ENCODE measurements around the gene PRDX4.
A peak's percentile ranks its signal among the peaks of the same experiment; 100 is the strongest.
"Not testable (repeated sequence)": the region's sequence is repeated elsewhere in the genome, so short reads cannot be mapped to it uniquely, and the experiment has no call there.

Gene PRDX4

GRCh38 chrX:23656091-23656490, 11.2 kb upstream of the PRDX4 start:
- Histone ChIP-seq H3K9me3 (ENCODE audit: control insufficient read depth, low read length) (no peaks in the 10 kb centered on the region), H3K4me3 (ENCODE audit: extremely low read depth, insufficient read depth, low read length, poor library complexity, severe bottlenecking) (no peak overlapping the region), H3K27ac (ENCODE audit: low read depth, low read length, severe bottlenecking) (no peak overlapping the region), H3K36me3 (ENCODE audit: control insufficient read depth, insufficient read depth, low read length) (no peaks in the 10 kb centered on the region), H3K4me1 (ENCODE audit: control insufficient read depth, insufficient read depth, low read length, poor library complexity, severe bottlenecking) (peaks cover 9% of the 10 kb centered on the region)
- 93% methylated on average over 4 of the region's 5 CpGs; no CpG with 5 or more reads in 1 of the 2 experiments for WGBS, 2 experiments (ENCODE audit: insufficient coverage in 2 of 2)

GRCh38 chrX:23656684-23657083, 10.6 kb upstream of the PRDX4 start:
- Histone ChIP-seq H3K27ac (ENCODE audit: low read depth, low read length, severe bottlenecking) (no peak overlapping the region), H3K36me3 (ENCODE audit: control insufficient read depth, insufficient read depth, low read length) (no peaks in the 10 kb centered on the region), H3K9me3 (ENCODE audit: control insufficient read depth, low read length) (no peaks in the 10 kb centered on the region), H3K4me1 (ENCODE audit: control insufficient read depth, insufficient read depth, low read length, poor library complexity, severe bottlenecking) (peaks cover 9% of the 10 kb centered on the region), H3K4me3 (ENCODE audit: extremely low read depth, insufficient read depth, low read length, poor library complexity, severe bottlenecking) (no peak overlapping the region)
- WGBS, 2 experiments (ENCODE audit: insufficient coverage in 2 of 2) = 50% methylated on average over 2 of the region's 3 CpGs; no CpG with 5 or more reads in 1 of the 2 experiments

GRCh38 chrX:23659339-23659738, 8.0 kb upstream of the PRDX4 start:
- 100% methylated on average over 1 of the region's 4 CpGs; no CpG with 5 or more reads in 1 of the 2 experiments for WGBS, 2 experiments (ENCODE audit: insufficient coverage in 2 of 2)
- no peaks in the 10 kb centered on the region for H3K9me3 ChIP-seq (ENCODE audit: control insufficient read depth, low read length)
- no peak overlapping the region for H3K4me3 ChIP-seq (ENCODE audit: extremely low read depth, insufficient read depth, low read length, poor library complexity, severe bottlenecking)
- H3K4me1 ChIP-seq (ENCODE audit: control insufficient read depth, insufficient read depth, low read length, poor library complexity, severe bottlenecking) = peaks cover 9% of the 10 kb centered on the region
- H3K27ac ChIP-seq (ENCODE audit: low read depth, low read length, severe bottlenecking) = peak overlapping the region; percentile 36
- H3K36me3 ChIP-seq (ENCODE audit: control insufficient read depth, insufficient read depth, low read length) = no peaks in the 10 kb centered on the region

GRCh38 chrX:23660083-23660765, 7.1 kb upstream of the PRDX4 start:
- H3K9me3 ChIP-seq (ENCODE audit: control insufficient read depth, low read length); H3K4me1 ChIP-seq (ENCODE audit: control insufficient read depth, insufficient read depth, low read length, poor library complexity, severe bottlenecking); H3K36me3 ChIP-seq (ENCODE audit: control insufficient read depth, insufficient read depth, low read length); H3K4me3 ChIP-seq (ENCODE audit: extremely low read depth, insufficient read depth, low read length, poor library complexity, severe bottlenecking): not testable (repeated sequence)
- H3K27ac ChIP-seq (ENCODE audit: low read depth, low read length, severe bottlenecking) = peak overlapping the region; percentile 10
- WGBS, 2 experiments (ENCODE audit: insufficient coverage in 2 of 2) = 0% methylated on average over 1 of the region's 8 CpGs; no CpG with 5 or more reads in 1 of the 2 experiments

- H3K36me3 ChIP-seq (ENCODE audit: control insufficient read depth, insufficient read depth, low read length) = no peaks in the 10 kb centered on the region
- no CpG with 5 or more reads among the region's 2 CpGs for whole genome bisulfite sequencing, 2 experiments (ENCODE audit: insufficient coverage in 2 of 2)
- no peak overlapping the region for H3K27ac ChIP-seq (ENCODE audit: low read depth, low read length, severe bottlenecking)
- H3K9me3 ChIP-seq (ENCODE audit: control insufficient read depth, low read length) = no peaks in the 10 kb centered on the region
- no peak overlapping the region for H3K4me3 ChIP-seq (ENCODE audit: extremely low read depth, insufficient read depth, low read length, poor library complexity, severe bottlenecking)
- peaks cover 9% of the 10 kb centered on the region for H3K4me1 ChIP-seq (ENCODE audit: control insufficient read depth, insufficient read depth, low read length, poor library complexity, severe bottlenecking)
These were observed 6.5 kb upstream of the PRDX4 start for GRCh38 chrX:23660766-23661132.

GRCh38 chrX:23661671-23662070, 5.6 kb upstream of the PRDX4 start:
- no peak overlapping the region for H3K4me3 ChIP-seq (ENCODE audit: extremely low read depth, insufficient read depth, low read length, poor library complexity, severe bottlenecking)
- WGBS, 2 experiments (ENCODE audit: insufficient coverage in 2 of 2) = no CpG with 5 or more reads among the region's 1 CpG
- no peak overlapping the region for H3K27ac ChIP-seq (ENCODE audit: low read depth, low read length, severe bottlenecking)
- peaks cover 9% of the 10 kb centered on the region for H3K4me1 ChIP-seq (ENCODE audit: control insufficient read depth, insufficient read depth, low read length, poor library complexity, severe bottlenecking)
- no peaks in the 10 kb centered on the region for H3K9me3 ChIP-seq (ENCODE audit: control insufficient read depth, low read length)
- no peaks in the 10 kb centered on the region for H3K36me3 ChIP-seq (ENCODE audit: control insufficient read depth, insufficient read depth, low read length)

- Histone ChIP-seq H3K27ac (ENCODE audit: low read depth, low read length, severe bottlenecking) (no peak overlapping the region), H3K4me3 (ENCODE audit: extremely low read depth, insufficient read depth, low read length, poor library complexity, severe bottlenecking) (no peak overlapping the region), H3K36me3 (ENCODE audit: control insufficient read depth, insufficient read depth, low read length) (no peaks in the 10 kb centered on the region), H3K4me1 (ENCODE audit: control insufficient read depth, insufficient read depth, low read length, poor library complexity, severe bottlenecking) (peaks cover 9% of the 10 kb centered on the region), H3K9me3 (ENCODE audit: control insufficient read depth, low read length) (no peaks in the 10 kb centered on the region)
- 100% methylated on average over 1 to 2 of the region's 3 CpGs for WGBS, 2 experiments (ENCODE audit: insufficient coverage in 2 of 2)
These were observed 5.1 kb upstream of the PRDX4 start for GRCh38 chrX:23662187-23662586.

- WGBS, 2 experiments (ENCODE audit: insufficient coverage in 2 of 2) = 100% methylated on average over 1 of the region's 1 CpG; no CpG with 5 or more reads in 1 of the 2 experiments
These were observed 4.4 kb upstream of the PRDX4 start for GRCh38 chrX:23662853-23663252.

GRCh38 chrX:23664496-23664895, 2.8 kb upstream of the PRDX4 start:
- Histone ChIP-seq H3K9me3 (ENCODE audit: control insufficient read depth, low read length) (no peaks in the 10 kb centered on the region), H3K36me3 (ENCODE audit: control insufficient read depth, insufficient read depth, low read length) (no peaks in the 10 kb centered on the region), H3K4me3 (ENCODE audit: extremely low read depth, insufficient read depth, low read length, poor library complexity, severe bottlenecking) (no peak overlapping the region), H3K4me1 (ENCODE audit: control insufficient read depth, insufficient read depth, low read length, poor library complexity, severe bottlenecking) (peaks cover 4% of the 10 kb centered on the region), H3K27ac (ENCODE audit: low read depth, low read length, severe bottlenecking) (no peak overlapping the region)
- 88 to 91% methylated on average over 4 to 5 of the region's 10 CpGs for WGBS, 2 experiments (ENCODE audit: insufficient coverage in 2 of 2)

More at GRCh38 chrX:23662853-23663252, 4.4 kb upstream of the PRDX4 start:
- H3K4me3 ChIP-seq (ENCODE audit: extremely low read depth, insufficient read depth, low read length, poor library complexity, severe bottlenecking) = no peak overlapping the region
- H3K36me3 ChIP-seq (ENCODE audit: control insufficient read depth, insufficient read depth, low read length) = no peaks in the 10 kb centered on the region
- no peak overlapping the region for H3K27ac ChIP-seq (ENCODE audit: low read depth, low read length, severe bottlenecking)
- peaks cover 9% of the 10 kb centered on the region for H3K4me1 ChIP-seq (ENCODE audit: control insufficient read depth, insufficient read depth, low read length, poor library complexity, severe bottlenecking)
- no peaks in the 10 kb centered on the region for H3K9me3 ChIP-seq (ENCODE audit: control insufficient read depth, low read length)

- WGBS, 2 experiments (ENCODE audit: insufficient coverage in 2 of 2) = 95% methylated on average over 4 of the region's 16 CpGs; no CpG with 5 or more reads in 1 of the 2 experiments
- Histone ChIP-seq H3K9me3 (ENCODE audit: control insufficient read depth, low read length) (no peaks in the 10 kb centered on the region), H3K27ac (ENCODE audit: low read depth, low read length, severe bottlenecking) (no peak overlapping the region), H3K36me3 (ENCODE audit: control insufficient read depth, insufficient read depth, low read length) (peaks cover 3% of the 10 kb centered on the region), H3K4me3 (ENCODE audit: extremely low read depth, insufficient read depth, low read length, poor library complexity, severe bottlenecking) (no peak overlapping the region), H3K4me1 (ENCODE audit: control insufficient read depth, insufficient read depth, low read length, poor library complexity, severe bottlenecking) (no peaks in the 10 kb centered on the region)
These were observed 1.0 kb upstream of the PRDX4 start for GRCh38 chrX:23666282-23666681.

- peak overlapping the region; percentile 57 for H3K4me3 ChIP-seq (ENCODE audit: extremely low read depth, insufficient read depth, low read length, poor library complexity, severe bottlenecking)
- H3K27ac ChIP-seq (ENCODE audit: low read depth, low read length, severe bottlenecking) = no peak overlapping the region
These were observed 1.0 kb downstream of the PRDX4 start for GRCh38 chrX:23668335-23668734.

More at GRCh38 chrX:23668335-23668734, 1.0 kb downstream of the PRDX4 start:
- Histone ChIP-seq H3K9me3 (ENCODE audit: control insufficient read depth, low read length) (no peaks in the 10 kb centered on the region), H3K4me1 (ENCODE audit: control insufficient read depth, insufficient read depth, low read length, poor library complexity, severe bottlenecking) (no peaks in the 10 kb centered on the region), H3K36me3 (ENCODE audit: control insufficient read depth, insufficient read depth, low read length) (peaks cover 11% of the 10 kb centered on the region)
- 0 to 38% methylated on average over 1 to 3 of the region's 3 CpGs for WGBS, 2 experiments (ENCODE audit: insufficient coverage in 2 of 2)

All from mesodermal cell (in vitro differentiated cells).